HG03095 (cell line): ENCODE results near the gene GAREM2.
"Not testable (repeated sequence)": the region's sequence is repeated elsewhere in the genome, so short reads cannot be mapped to it uniquely, and the experiment has no call there.

Source experiments
- ATAC-seq: cut with Tn5 transposase; IDR thresholded peaks from one replicate; pipeline ENCODE4 v1.9.1; 2021; ENCODE audit warnings: moderate library complexity; ENCODE audit not compliant: unreplicated experiment

The GAREM2 gene

GRCh38 chr2:26172871-26173775, at the start of gene GAREM2:
GAREM2 (plus strand) TSS chr2:26173088; CDS start chr2:26173221, 133 bp downstream.
- no peak for ATAC-seq

- no peak for ATAC-seq
These were observed 49.5 kb upstream of the GAREM2 start for GRCh38 chr2:26123426-26123825.

- no peak for ATAC-seq
These were observed 46.8 kb upstream of the GAREM2 start for GRCh38 chr2:26126074-26126473.

DNA sequence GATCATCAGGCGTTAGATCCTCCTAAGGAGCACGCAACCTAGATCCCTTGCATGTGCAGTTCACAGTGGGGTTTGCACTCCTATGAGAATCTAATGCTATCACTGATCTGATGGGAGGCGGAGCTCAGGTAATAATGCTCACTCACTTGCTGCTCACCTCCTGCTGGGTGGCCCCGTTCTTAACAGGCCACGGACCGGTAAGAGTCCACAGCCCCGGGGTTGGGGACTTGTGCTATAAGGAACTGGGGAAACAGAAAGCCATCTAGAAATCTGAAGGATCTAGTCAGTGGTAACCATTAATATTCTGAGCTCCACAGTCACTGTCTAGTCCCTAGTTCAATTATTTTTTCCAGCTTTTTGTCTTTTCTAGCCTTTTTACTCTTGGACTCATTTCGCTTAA, 44.7 kb upstream of the GAREM2 start:
- ATAC-seq: no peak

DNA sequence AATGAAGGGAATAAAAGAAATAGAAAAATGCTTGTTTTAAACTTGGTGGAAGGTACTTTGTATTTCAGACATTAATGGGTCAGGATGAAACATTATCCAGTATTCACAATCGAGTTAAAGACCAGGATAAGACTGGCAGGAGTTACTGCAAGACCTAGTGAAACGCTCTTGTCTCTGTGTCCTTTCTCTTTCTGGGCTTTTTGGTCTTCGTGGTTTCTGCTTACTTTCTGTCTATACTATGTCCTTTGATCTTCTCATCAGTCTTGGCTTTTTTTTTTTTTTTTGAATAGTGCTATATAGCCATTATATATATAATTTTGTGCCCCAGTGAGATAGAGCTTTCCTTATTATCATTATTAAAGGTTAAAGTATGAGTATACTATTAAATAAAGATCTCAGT, 42.1 kb upstream of the GAREM2 start:
- ATAC-seq: no peak

GRCh38 chr2:26136451-26136850, 36.4 kb upstream of the GAREM2 start:
- no peak for ATAC-seq

GRCh38 chr2:26139269-26140183, 33.4 kb upstream of the GAREM2 start:
- ATAC-seq: no peak

DNA sequence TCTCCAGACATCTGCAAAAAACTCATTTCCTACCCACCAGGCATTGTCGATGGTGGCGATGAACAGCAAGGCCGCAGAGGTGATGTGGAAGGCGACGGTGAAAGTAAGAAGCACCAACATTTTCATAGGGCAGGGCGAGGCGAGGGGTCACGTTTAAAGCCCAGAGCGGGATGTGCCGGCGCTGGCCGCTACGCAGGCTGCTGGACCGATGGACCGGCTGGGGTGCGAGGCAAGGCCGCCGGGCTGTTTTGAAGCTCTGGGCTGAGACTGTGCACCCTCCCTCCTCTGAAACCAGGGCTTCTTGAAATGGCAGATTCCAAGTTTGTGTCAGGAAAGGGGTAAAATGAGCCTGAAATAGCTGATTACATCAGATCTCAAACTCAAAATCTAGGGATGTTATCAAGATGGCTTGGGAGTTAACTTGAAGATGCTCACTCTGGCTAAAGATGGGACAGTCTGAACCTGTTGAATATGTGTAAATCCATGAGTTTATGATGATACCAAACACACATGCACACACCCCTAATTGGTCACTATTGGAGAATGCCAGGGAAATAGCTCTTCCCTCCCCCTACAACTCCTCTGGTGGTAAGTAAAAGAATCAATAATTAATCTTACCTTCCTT, 31.6 kb upstream of the GAREM2 start:
- ATAC-seq: no peak

DNA sequence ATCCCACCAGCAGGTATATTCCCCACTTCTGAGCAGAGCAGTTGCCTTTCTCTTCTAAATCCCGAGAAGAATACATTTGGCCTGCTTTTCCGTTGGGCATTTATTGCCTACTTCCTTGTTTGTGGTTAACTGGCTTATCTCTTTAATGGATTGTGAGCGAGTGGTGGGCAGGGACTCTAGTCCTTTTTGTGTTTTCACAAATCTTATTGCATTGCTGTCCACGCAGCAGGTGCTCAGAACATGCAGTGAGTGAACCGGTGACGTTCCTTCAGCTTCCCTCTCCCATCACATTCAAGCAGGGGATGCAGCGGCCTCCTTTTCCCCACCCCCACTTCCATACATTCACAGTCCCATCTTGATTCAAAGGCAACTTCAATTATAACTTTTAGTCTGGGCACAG, 28.9 kb upstream of the GAREM2 start:
- no peak for ATAC-seq

- no peak for ATAC-seq
These were observed 27.8 kb upstream of the GAREM2 start for GRCh38 chr2:26144953-26145680.

DNA sequence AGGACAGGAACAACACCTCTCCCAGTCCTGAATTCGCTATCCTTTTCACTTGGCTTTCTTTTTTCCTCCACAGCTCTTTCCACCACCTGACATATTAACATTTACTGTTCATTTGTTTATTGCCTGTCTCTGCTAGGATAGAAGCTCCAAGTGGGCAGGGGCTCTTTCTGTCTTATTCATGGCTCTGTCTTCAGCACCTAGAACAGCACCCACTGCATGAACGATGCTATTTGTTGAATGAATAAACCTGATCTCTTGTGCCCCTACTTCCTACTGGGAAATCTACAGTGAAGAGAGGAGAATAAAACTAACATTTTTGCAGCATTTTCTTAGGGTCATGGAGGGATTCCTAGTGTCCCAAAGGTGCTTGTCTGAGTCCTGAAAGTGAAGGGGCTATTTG, 24.4 kb upstream of the GAREM2 start:
- no peak for ATAC-seq

GRCh38 chr2:26150243-26150642, 22.6 kb upstream of the GAREM2 start:
- ATAC-seq: no peak

DNA sequence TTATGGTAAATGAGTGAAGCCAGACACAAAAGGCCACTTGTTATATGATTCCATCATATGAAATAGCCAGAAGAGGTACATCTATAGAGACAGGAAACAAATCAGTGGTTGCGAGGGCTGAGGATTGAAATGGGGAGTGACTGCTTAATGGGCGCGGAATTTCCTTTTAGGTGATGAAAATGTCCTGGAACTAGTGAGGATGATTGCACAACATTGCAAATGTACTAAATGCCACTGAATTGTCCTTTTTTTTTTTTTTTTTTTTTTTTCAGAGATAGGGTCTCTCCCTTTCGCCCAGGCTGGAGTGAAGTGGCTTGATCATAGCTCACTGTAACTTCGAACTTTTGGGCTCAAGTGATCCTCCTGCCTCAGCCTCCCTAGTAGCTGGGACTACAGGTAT, 15.3 kb upstream of the GAREM2 start:
- no peak for ATAC-seq

GRCh38 chr2:26161926-26162325, 11.0 kb upstream of the GAREM2 start:
- ATAC-seq: no peak

DNA sequence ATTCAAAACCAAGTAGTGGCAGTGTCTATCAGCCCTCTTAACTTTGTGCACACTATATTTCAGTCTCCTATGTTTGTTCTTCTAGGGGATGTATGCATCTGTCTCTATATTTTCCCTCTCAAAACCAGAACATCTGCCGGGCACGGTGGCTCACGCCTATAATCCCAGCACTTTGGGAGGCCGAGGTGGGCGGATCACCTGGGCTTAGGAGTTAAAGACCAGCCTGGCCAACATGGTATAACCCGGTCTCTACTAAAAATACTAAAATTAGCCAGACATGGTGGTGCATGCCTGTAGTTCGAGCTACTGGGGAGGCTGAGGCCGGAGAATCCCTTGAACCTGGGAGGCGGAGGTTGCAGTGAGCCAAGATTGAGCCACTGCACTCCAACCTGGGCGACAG, 9.9 kb upstream of the GAREM2 start:
- ATAC-seq: no peak

DNA sequence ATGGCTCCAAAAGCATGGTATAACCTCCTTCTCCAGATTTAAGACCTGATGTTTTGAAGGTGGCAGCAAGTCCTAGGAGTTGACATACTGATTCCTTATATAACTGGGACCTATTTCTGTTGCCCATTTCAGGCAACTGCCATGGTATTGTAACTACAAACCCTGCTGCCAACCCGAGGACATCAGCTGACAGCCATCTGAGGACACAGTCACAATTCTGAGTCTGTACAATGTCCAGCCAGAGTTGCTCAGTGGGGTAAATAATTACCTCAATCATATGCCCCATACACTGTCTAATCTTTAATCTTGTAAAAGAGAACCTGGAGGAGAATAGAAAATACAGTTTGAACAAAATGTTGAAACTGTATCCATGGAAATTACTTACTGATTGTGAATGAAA, 8.7 kb upstream of the GAREM2 start:
- ATAC-seq: no peak

- no peak for ATAC-seq
These were observed 8.2 kb upstream of the GAREM2 start for GRCh38 chr2:26164641-26165211.

- no peak for ATAC-seq
These were observed 7.5 kb upstream of the GAREM2 start for GRCh38 chr2:26165403-26165802.

GRCh38 chr2:26166541-26166940, 6.3 kb upstream of the GAREM2 start:
- ATAC-seq: not testable (repeated sequence)

GRCh38 chr2:26168785-26169184, 4.1 kb upstream of the GAREM2 start:
- ATAC-seq: no peak
